Panc1 (cell line): Measurements from ENCODE around the gene PHF2. TPM values are rescaled to one million over a fixed set of nuclear protein-coding genes. Genes with fewer than 3 reads are reported as not detected.

ENCODE experiments used
- ATAC-seq: fragments of 200-7000 bp; cut with Tn5 transposase; 2 replicates; pipeline ENCODE4 v1.9.1; 2020; ENCODE audit warnings: mild to moderate bottlenecking, moderate library complexity
- BruUV-seq: library from RNA; stranded (reverse); fragments of 400-500 nt; replicated peaks from 2 replicates; lab custom pipeline; 2021; lab: Mats Ljungman, UMichigan
- CTCF ChIA-PET: fragments of 300-600 bp; sonication (Branson Sonifier 250); formaldehyde crosslinking; loops from one replicate; lab custom pipeline; 2022; ENCODE audit warnings: antibody characterized with exemption; lab: Charles Lee
- POLR2A ChIA-PET: fragments of 300-600 bp; sonication (Branson Sonifier 250); formaldehyde crosslinking; loops from one replicate; lab custom pipeline; 2022; ENCODE audit warnings: antibody characterized with exemption; lab: Charles Lee
- DNase-seq: peaks from one replicate; pipeline ENCODE4 v3.0.0-alpha.2; 2010; ENCODE audit warnings: low read depth, low spot score
- H3K27ac ChIP-seq: 2 replicates; pipeline ENCODE4 v1.5.1; 2011; ENCODE audit warnings: mild to moderate bottlenecking, low read length, inconsistent platforms
- H3K27me3 ChIP-seq: fragments of 200-500 bp; sonication (Bioruptor generic); 2 replicates; pipeline ENCODE4 v1.6.0; 2014; ENCODE audit warnings: low read length, inconsistent platforms; ENCODE audit not compliant: control insufficient read depth, insufficient read depth
- H3K36me3 ChIP-seq: fragments of 200-500 bp; sonication (Bioruptor generic); 2 replicates; pipeline ENCODE4 v1.5.1; 2014; ENCODE audit warnings: inconsistent platforms, mild to moderate bottlenecking, low read length, moderate library complexity; ENCODE audit not compliant: control insufficient read depth, insufficient read depth
- H3K4me1 ChIP-seq: 2 replicates; pipeline ENCODE4 v1.5.1; 2011; ENCODE audit warnings: inconsistent platforms, mild to moderate bottlenecking, low read length, moderate library complexity; ENCODE audit not compliant: control insufficient read depth, insufficient read depth
- H3K4me3 ChIP-seq, 2 experiments: 2 replicates each; pipeline ENCODE4 v1.5.1; 2011 to 2012; ENCODE audit warnings: low read depth in 2 of 2, low read length in 2 of 2, mild to moderate bottlenecking in 2 of 2, inconsistent platforms in 1 of 2, moderate library complexity in 1 of 2
- H3K9me3 ChIP-seq: fragments of 200-500 bp; sonication (Bioruptor generic); 2 replicates; pipeline ENCODE4 v1.5.1; 2014; ENCODE audit warnings: low read depth, mild to moderate bottlenecking, inconsistent platforms, low read length, moderate library complexity; ENCODE audit not compliant: control insufficient read depth, insufficient read depth
- POLR2AphosphoS5 ChIP-seq: IDR thresholded peaks from 2 replicates; pipeline ENCODE4 v1.6.1; 2012; ENCODE audit warnings: mild to moderate bottlenecking, low read depth, low read length, moderate library complexity
- SIN3A ChIP-seq: IDR thresholded peaks from 2 replicates; pipeline ENCODE4 v1.6.1; 2012; ENCODE audit warnings: low read depth, mild to moderate bottlenecking, low read length, moderate library complexity, borderline replicate concordance; ENCODE audit not compliant: insufficient read depth
- TCF7L2 ChIP-seq: IDR thresholded peaks from 2 replicates; pipeline ENCODE4 v1.6.1; 2011; ENCODE audit warnings: mild to moderate bottlenecking, low read depth, low read length, inconsistent platforms
- in situ Hi-C: cut with HindIII; loops from 2 replicates; pipeline ENCODE4 v1.10.0; 2016; ENCODE audit warnings: low sequenced_read_pairs, low pct_unique_long_range_greater_than_20kb
- intact Hi-C: fragments of 100-400 bp; cut with micrococcal nuclease; formaldehyde crosslinking; loops from one replicate; pipeline ENCODE4 v1.10.0; 2022; ENCODE audit not compliant: unreplicated experiment
- total RNA-seq: library from RNA; stranded (reverse); gene quantifications from one replicate; pipeline ENCODE4 v1.2.1, GENCODE V29; 2021; ENCODE audit not compliant: unreplicated experiment
- TF ChIP-seq, protein P1 (sequence below): fragments of 450-650 bp; IDR thresholded peaks from 2 replicates; pipeline ENCODE4 v1.5.1; 2017; ENCODE audit warnings: mild to moderate bottlenecking
- TF ChIP-seq, protein P2 (sequence below), 2 experiments: IDR thresholded peaks; 2 replicates each; pipeline ENCODE4 v1.6.1; 2011 to 2012; ENCODE audit warnings: low read depth in 2 of 2, control low read depth in 1 of 2, low read length in 1 of 2, mild to moderate bottlenecking in 1 of 2, moderate library complexity in 1 of 2; ENCODE audit not compliant: insufficient read depth in 1 of 2

The PHF2 gene
- total RNA-seq, 1 experiment from 2014 or later = 16.6 TPM

DNA sequence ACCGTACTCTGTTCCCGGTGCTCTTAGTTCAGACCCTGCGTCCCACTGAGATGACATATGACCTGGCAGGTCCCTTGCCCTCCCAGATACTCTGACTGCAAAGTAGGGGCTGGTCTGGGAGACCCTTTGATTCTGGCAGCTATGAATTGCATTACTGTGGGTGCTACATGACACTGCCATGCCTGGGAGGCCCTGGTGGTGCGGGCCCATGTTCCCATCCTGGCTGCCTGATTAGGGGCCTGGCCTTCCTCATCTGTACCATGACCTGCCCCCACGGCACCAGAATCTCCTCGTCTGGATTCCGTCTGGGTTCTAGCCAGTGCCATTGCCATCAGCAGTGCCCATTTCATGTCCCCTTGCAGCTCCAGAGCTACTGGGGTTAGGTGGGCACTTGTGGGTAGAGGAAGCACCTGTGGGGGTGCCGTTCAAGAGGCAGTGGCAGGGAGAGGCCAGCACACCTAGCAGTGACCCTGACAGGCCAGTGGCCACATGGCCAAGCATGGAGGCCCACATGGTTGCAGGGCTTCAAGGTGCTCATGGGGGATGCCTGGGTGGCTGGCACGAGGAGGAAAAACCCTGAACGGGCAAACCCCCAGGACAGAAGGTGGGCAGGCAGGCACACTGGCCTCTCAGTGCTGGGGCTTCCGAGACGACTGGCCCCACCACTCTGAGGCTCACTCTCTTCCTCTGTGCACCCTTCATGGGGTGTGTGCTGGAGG, 69.7 kb downstream of the PHF2 start:
- CTCF ChIA-PET = no interaction called here

DNA sequence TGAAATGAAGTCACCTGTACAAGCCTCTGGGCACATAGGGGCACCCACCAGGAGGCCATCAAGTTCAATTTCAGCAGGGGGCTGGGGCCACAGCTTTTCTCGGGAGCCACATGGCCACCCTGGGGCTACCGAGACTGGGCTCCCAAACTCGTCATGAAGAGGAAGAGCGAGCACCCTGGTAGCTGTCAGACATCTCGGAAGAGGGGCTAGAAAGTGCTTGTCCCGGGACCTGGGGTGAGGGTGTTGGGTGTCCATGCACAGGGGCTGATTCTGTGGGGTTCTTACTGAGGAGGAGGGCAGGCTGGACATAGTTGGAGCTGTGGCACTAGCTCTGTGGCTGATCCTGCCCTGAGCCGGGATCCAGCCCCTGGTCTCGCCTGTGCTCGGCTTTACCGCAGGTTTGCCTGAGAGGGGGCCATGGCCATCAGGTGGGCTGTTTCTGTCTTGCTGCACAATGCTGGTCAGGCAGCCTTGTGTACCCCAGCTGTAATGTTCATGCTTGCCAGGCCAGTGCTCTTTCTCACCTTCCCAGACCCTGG, 70.3 kb downstream of the PHF2 start:
- no peaks in the 10 kb centered on the region for H3K9me3 ChIP-seq
- CTCF ChIA-PET = no interaction called here
- intact Hi-C loops (no loop called here), in situ Hi-C loops (no loop called here)
- no peak overlapping the region for H3K27ac ChIP-seq
- no peak overlapping the region for H3K4me3 ChIP-seq
- no peaks in the 10 kb centered on the region for H3K4me1 ChIP-seq
- TF ChIP-seq TCF7L2 (no peak), POLR2AphosphoS5 (no peak), SIN3A (no peak)
- TF ChIP-seq, protein P1, sequence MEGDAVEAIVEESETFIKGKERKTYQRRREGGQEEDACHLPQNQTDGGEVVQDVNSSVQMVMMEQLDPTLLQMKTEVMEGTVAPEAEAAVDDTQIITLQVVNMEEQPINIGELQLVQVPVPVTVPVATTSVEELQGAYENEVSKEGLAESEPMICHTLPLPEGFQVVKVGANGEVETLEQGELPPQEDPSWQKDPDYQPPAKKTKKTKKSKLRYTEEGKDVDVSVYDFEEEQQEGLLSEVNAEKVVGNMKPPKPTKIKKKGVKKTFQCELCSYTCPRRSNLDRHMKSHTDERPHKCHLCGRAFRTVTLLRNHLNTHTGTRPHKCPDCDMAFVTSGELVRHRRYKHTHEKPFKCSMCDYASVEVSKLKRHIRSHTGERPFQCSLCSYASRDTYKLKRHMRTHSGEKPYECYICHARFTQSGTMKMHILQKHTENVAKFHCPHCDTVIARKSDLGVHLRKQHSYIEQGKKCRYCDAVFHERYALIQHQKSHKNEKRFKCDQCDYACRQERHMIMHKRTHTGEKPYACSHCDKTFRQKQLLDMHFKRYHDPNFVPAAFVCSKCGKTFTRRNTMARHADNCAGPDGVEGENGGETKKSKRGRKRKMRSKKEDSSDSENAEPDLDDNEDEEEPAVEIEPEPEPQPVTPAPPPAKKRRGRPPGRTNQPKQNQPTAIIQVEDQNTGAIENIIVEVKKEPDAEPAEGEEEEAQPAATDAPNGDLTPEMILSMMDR = no peak
- TF ChIP-seq, protein P2, sequence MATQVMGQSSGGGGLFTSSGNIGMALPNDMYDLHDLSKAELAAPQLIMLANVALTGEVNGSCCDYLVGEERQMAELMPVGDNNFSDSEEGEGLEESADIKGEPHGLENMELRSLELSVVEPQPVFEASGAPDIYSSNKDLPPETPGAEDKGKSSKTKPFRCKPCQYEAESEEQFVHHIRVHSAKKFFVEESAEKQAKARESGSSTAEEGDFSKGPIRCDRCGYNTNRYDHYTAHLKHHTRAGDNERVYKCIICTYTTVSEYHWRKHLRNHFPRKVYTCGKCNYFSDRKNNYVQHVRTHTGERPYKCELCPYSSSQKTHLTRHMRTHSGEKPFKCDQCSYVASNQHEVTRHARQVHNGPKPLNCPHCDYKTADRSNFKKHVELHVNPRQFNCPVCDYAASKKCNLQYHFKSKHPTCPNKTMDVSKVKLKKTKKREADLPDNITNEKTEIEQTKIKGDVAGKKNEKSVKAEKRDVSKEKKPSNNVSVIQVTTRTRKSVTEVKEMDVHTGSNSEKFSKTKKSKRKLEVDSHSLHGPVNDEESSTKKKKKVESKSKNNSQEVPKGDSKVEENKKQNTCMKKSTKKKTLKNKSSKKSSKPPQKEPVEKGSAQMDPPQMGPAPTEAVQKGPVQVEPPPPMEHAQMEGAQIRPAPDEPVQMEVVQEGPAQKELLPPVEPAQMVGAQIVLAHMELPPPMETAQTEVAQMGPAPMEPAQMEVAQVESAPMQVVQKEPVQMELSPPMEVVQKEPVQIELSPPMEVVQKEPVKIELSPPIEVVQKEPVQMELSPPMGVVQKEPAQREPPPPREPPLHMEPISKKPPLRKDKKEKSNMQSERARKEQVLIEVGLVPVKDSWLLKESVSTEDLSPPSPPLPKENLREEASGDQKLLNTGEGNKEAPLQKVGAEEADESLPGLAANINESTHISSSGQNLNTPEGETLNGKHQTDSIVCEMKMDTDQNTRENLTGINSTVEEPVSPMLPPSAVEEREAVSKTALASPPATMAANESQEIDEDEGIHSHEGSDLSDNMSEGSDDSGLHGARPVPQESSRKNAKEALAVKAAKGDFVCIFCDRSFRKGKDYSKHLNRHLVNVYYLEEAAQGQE (IDR thresholded peaks at IDR 0.05; ENCODE audit: insufficient read depth in 1 of 2, low read depth in 2 of 2, low read length in 1 of 2) = no peak
- no TSS peak for BruUV-seq
- POLR2A ChIA-PET = no interaction called here
- ATAC-seq = no peak
- no peak for DNase-seq
- no peaks in the 10 kb centered on the region for H3K27me3 ChIP-seq
- no peaks in the 10 kb centered on the region for H3K36me3 ChIP-seq

More for the DNA sequence above, 69.7 kb downstream of the PHF2 start:
- in situ Hi-C loops = no loop called here
- H3K4me1 ChIP-seq = no peaks in the 10 kb centered on the region
- no peak overlapping the region for H3K4me3 ChIP-seq
- intact Hi-C loops = no loop called here
- no peak for ATAC-seq
- POLR2A ChIA-PET = no interaction called here
- no peaks in the 10 kb centered on the region for H3K27me3 ChIP-seq
- H3K36me3 ChIP-seq = no peaks in the 10 kb centered on the region
- DNase-seq = no peak
- no peak for TF ChIP-seq SIN3A
- TF ChIP-seq, protein P1 = no peak
- no peak for TF ChIP-seq POLR2AphosphoS5
- TF ChIP-seq, protein P2 (IDR thresholded peaks at IDR 0.05; ENCODE audit: insufficient read depth in 1 of 2, low read depth in 2 of 2, low read length in 1 of 2) = no peak
- no peak for TF ChIP-seq TCF7L2
- no peak overlapping the region for H3K27ac ChIP-seq
- BruUV-seq = no TSS peak
- H3K9me3 ChIP-seq = no peaks in the 10 kb centered on the region
